RWPE2 (cell line): ENCODE measurements around the gene BACE2.
"Not testable (repeated sequence)": the region's sequence is repeated elsewhere in the genome, so short reads cannot be mapped to it uniquely, and the experiment has no call there.

Experiments
- ATAC-seq: fragments of 200-7000 bp; cut with Tn5 transposase; 3 replicates; pipeline ENCODE4 v1.9.1; 2021; ENCODE audit warnings: low read depth
- DNase-seq: peaks from one replicate; pipeline ENCODE4 v3.0.0-alpha.2; 2020; ENCODE audit warnings: low spot score
- H3K27ac ChIP-seq: fragments of 450-650 bp; 2 replicates; pipeline ENCODE4 v1.5.1; 2017; ENCODE audit warnings: mild to moderate bottlenecking; ENCODE audit not compliant: poor library complexity, severe bottlenecking
- H3K27me3 ChIP-seq: fragments of 250-450 bp; sonication (Bioruptor Pico); 2 replicates; pipeline ENCODE4 v1.5.1; 2021; ENCODE audit warnings: mild to moderate bottlenecking, moderate library complexity; ENCODE audit not compliant: insufficient read depth, poor library complexity, severe bottlenecking
- H3K36me3 ChIP-seq: fragments of 250-450 bp; sonication (Bioruptor Pico); 2 replicates; pipeline ENCODE4 v1.5.1; 2020; ENCODE audit warnings: low read depth, mild to moderate bottlenecking, moderate library complexity
- H3K4me1 ChIP-seq: fragments of 250-450 bp; sonication (Bioruptor Pico); 2 replicates; pipeline ENCODE4 v1.5.1; 2021; ENCODE audit warnings: mild to moderate bottlenecking, moderate library complexity; ENCODE audit not compliant: insufficient read depth, poor library complexity, severe bottlenecking
- H3K4me3 ChIP-seq: fragments of 250-450 bp; sonication (Bioruptor Pico); 2 replicates; pipeline ENCODE4 v1.5.1; 2021; ENCODE audit warnings: mild to moderate bottlenecking, moderate library complexity; ENCODE audit not compliant: severe bottlenecking
- H3K9me3 ChIP-seq: fragments of 250-450 bp; sonication (Bioruptor Pico); 2 replicates; pipeline ENCODE4 v1.5.1; 2021; ENCODE audit warnings: mild to moderate bottlenecking, moderate library complexity; ENCODE audit not compliant: severe bottlenecking
- CTCF ChIP-seq: fragments of 450-650 bp; IDR thresholded peaks from one replicate; pipeline ENCODE4 v1.5.1; 2017; ENCODE audit warnings: mild to moderate bottlenecking, moderate library complexity; ENCODE audit not compliant: poor library complexity, severe bottlenecking

BACE2 gene

DNA sequence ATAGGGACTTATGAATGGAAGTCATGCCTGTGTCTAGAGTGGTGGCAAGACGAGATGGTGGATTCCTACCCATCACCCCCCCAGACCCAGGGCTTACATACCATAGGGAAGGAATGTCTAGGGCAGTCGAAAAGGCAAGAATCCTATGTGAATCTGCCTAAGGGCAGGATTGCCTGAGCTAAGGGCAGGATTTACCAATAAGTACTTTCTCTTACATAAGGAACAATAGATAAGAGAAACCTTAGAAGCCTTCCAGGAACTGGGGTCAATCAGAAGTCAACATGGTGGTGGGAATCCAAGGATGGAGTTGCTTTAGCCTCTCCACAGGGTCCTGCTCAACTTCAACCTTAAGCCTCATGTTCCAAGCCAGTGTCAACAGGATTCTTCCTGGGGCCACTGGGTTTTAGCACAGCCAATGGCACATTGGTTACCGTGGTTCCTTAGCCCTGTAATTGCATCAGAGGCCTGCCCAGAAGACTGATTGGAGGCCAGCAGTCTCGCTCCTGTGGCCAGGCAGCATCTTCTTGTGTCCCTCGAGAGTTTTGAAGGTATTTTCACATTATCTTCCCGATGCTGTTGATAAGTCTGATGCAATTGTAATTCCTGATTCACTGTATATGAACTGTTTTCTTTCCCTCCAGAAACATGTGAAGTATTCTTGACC is 20.7 kb downstream of the BACE2 start:
- Histone ChIP-seq H3K4me1 (no peaks in the 10 kb centered on the region), H3K4me3 (no peak overlapping the region), H3K27me3 (no peaks in the 10 kb centered on the region), H3K27ac (no peak overlapping the region), H3K9me3 (no peaks in the 10 kb centered on the region), H3K36me3 (no peaks in the 10 kb centered on the region)
- TF ChIP-seq CTCF = no peak
- no peak for ATAC-seq
- DNase-seq = no peak

DNA sequence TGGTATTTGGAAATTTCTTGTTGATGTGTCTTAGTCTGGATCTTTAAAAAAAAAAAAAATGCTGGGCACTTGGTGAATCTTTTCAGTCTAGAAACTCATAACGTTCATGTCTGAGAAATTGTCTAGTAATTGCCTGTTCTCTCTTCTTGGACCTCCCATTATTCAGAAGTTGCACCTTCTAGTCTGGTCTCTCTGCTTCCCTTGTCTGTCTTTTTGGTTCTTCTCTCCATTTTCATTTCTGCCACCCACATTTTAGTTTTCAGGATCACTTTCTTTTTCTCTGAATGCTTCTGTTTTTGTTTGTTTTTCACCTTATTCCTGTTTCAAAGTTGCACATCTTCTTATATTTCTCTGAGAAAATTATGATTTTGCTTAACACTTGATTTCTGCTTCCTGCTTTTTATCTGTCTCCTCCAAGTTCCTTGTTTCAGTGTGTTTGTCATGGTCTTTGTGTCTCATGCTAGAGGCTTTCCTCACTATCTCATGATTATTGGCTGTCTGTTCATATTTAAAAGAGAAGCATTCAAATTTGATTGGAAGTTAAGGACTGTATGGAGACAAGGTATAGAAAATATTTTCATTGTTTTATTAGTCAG is 21.3 kb downstream of the BACE2 start:
- Histone ChIP-seq H3K27ac (no peak overlapping the region), H3K4me3 (no peak overlapping the region), H3K27me3 (no peaks in the 10 kb centered on the region), H3K4me1 (no peaks in the 10 kb centered on the region), H3K9me3 (no peaks in the 10 kb centered on the region), H3K36me3 (no peaks in the 10 kb centered on the region)
- DNase-seq = no peak
- no peak for ATAC-seq
- no peak for TF ChIP-seq CTCF

GRCh38 chr21:41192552-41192951 is 24.6 kb downstream of the BACE2 start:
- not testable (repeated sequence) for H3K4me1 ChIP-seq, H3K4me3 ChIP-seq, DNase-seq, H3K9me3 ChIP-seq, H3K27ac ChIP-seq, ATAC-seq, H3K27me3 ChIP-seq, H3K36me3 ChIP-seq

DNA sequence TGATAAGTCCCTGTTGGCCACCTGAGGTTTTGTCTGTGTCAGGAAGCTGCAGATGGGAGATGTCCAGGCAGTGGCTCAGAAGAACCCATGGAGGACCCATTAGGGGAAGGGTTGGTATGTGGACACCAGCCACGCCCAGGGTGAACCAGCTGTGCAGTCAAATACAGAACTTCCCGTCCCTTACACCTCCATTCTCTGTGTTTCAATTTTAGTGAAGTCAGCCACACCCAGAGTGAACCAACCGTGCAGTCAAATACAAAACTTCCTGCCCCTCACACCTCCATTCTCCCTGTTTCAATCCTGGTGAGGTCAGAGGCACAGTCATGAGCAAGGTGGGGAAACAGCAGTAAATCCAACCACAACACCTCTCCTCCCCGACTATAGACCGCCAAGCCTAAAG is 27.4 kb downstream of the BACE2 start:
- Histone ChIP-seq H3K27ac (no peak overlapping the region), H3K36me3 (no peaks in the 10 kb centered on the region), H3K9me3 (no peaks in the 10 kb centered on the region), H3K4me3 (no peak overlapping the region), H3K27me3 (no peaks in the 10 kb centered on the region), H3K4me1 (no peaks in the 10 kb centered on the region)
- TF ChIP-seq CTCF = no peak
- no peak for DNase-seq
- ATAC-seq = no peak

GRCh38 chr21:41196993-41197392 is 29.0 kb downstream of the BACE2 start:
- H3K4me3 ChIP-seq = no peak overlapping the region
- DNase-seq (no peak), ATAC-seq (no peak)
- no peak overlapping the region for H3K27ac ChIP-seq
- H3K27me3 ChIP-seq = no peaks in the 10 kb centered on the region
- H3K36me3 ChIP-seq = no peaks in the 10 kb centered on the region
- no peaks in the 10 kb centered on the region for H3K4me1 ChIP-seq
- no peak for TF ChIP-seq CTCF
- H3K9me3 ChIP-seq = no peaks in the 10 kb centered on the region
